Trophoblast cell (in vitro differentiated cells and primary cell): ENCODE measurements around the gene LRTM1.
A peak's percentile ranks its signal among the peaks of the same experiment; 100 is the strongest.

Experiments used
- DNase-seq, 2 donors: peaks; one replicate each; pipeline ENCODE4 v3.0.0-alpha.2; 2016
- H2AFZ ChIP-seq: 2 replicates; pipeline ENCODE4 v1.6.1; 2013; ENCODE audit warnings: low read length, moderate library complexity, mild to moderate bottlenecking; ENCODE audit not compliant: insufficient read depth, poor library complexity
- H2AK5ac ChIP-seq: 2 replicates; pipeline ENCODE4 v1.6.1; 2013; ENCODE audit warnings: mild to moderate bottlenecking, low read length
- H2BK120ac ChIP-seq: 2 replicates; pipeline ENCODE4 v1.6.1; 2013; ENCODE audit warnings: low read length, mild to moderate bottlenecking, moderate library complexity; ENCODE audit not compliant: insufficient read depth, poor library complexity
- H2BK12ac ChIP-seq: 2 replicates; pipeline ENCODE4 v1.6.1; 2013; ENCODE audit warnings: mild to moderate bottlenecking, low read length, moderate library complexity
- H2BK5ac ChIP-seq: 2 replicates; pipeline ENCODE4 v1.6.1; 2013; ENCODE audit warnings: low read length, low read depth, moderate library complexity, mild to moderate bottlenecking; ENCODE audit not compliant: poor library complexity
- H3K14ac ChIP-seq: 2 replicates; pipeline ENCODE4 v1.6.1; 2013; ENCODE audit warnings: mild to moderate bottlenecking, low read length
- H3K18ac ChIP-seq: 2 replicates; pipeline ENCODE4 v1.6.1; 2013; ENCODE audit warnings: mild to moderate bottlenecking, low read length
- H3K23ac ChIP-seq: 2 replicates; pipeline ENCODE4 v1.6.1; 2013; ENCODE audit warnings: low read length
- H3K27ac ChIP-seq: 2 replicates; pipeline ENCODE4 v1.5.1; 2013; ENCODE audit warnings: low read depth, mild to moderate bottlenecking, inconsistent platforms, low read length, moderate library complexity
- H3K27me3 ChIP-seq: 2 replicates; pipeline ENCODE4 v1.6.1; 2013; ENCODE audit warnings: inconsistent platforms, mild to moderate bottlenecking, low read length, moderate library complexity; ENCODE audit not compliant: insufficient read depth
- H3K36me3 ChIP-seq, 2 experiments: 1 replicate in 1 of 2; 2 replicates in 1 of 2; pipeline ENCODE4 v1.6.1; 2013; ENCODE audit warnings: low read length in 2 of 2, mild to moderate bottlenecking in 2 of 2, moderate library complexity in 1 of 2; ENCODE audit not compliant: insufficient read depth in 2 of 2, control insufficient read depth in 1 of 2
- H3K4ac ChIP-seq: 2 replicates; pipeline ENCODE4 v1.6.1; 2013; ENCODE audit warnings: low read depth, mild to moderate bottlenecking, low read length, moderate library complexity
- H3K4me1 ChIP-seq, 2 experiments: 1 replicate in 1 of 2; 2 replicates in 1 of 2; pipeline ENCODE4 v1.6.1; 2013; ENCODE audit warnings: low read length in 2 of 2, mild to moderate bottlenecking in 2 of 2, moderate library complexity in 1 of 2; ENCODE audit not compliant: insufficient read depth in 2 of 2, control insufficient read depth in 1 of 2
- H3K4me2 ChIP-seq: 2 replicates; pipeline ENCODE4 v1.6.1; 2013; ENCODE audit warnings: inconsistent platforms, mild to moderate bottlenecking, low read length, moderate library complexity
- H3K4me3 ChIP-seq: 2 replicates; pipeline ENCODE4 v1.5.1; 2013; ENCODE audit warnings: mild to moderate bottlenecking, low read depth, low read length, inconsistent platforms
- H3K79me1 ChIP-seq: one replicate; pipeline ENCODE4 v1.6.1; 2013; ENCODE audit warnings: low read length
- H3K79me2 ChIP-seq: 2 replicates; pipeline ENCODE4 v1.6.1; 2013; ENCODE audit warnings: low read length, mild to moderate bottlenecking; ENCODE audit not compliant: control insufficient read depth, insufficient read depth, poor library complexity
- H3K9ac ChIP-seq: 2 replicates; pipeline ENCODE4 v1.6.1; 2013; ENCODE audit warnings: mild to moderate bottlenecking, low read length
- H3K9me3 ChIP-seq: 2 replicates; pipeline ENCODE4 v1.6.1; 2013; ENCODE audit warnings: low read depth, mild to moderate bottlenecking, control low read depth, inconsistent platforms, low read length; ENCODE audit not compliant: insufficient read depth
- H4K12ac ChIP-seq: 2 replicates; pipeline ENCODE4 v1.6.1; 2013; ENCODE audit warnings: low read depth, mild to moderate bottlenecking, low read length, moderate library complexity
- H4K8ac ChIP-seq: 2 replicates; pipeline ENCODE4 v1.6.1; 2013; ENCODE audit warnings: low read depth, mild to moderate bottlenecking, low read length, moderate library complexity
- H4K91ac ChIP-seq: one replicate; pipeline ENCODE4 v1.6.1; 2013; ENCODE audit warnings: low read depth, mild to moderate bottlenecking, low read length, moderate library complexity
- WGBS: extraction: QIAGEN DNeasy Blood & Tissue Kit; methylation state at CpG from one replicate; pipeline ENCODE4 v1.1.7; 2013; ENCODE audit warnings: missing lambda C conversion rate; ENCODE audit not compliant: insufficient read length, insufficient coverage; ENCODE audit errors: extremely low coverage; 5-methylcytosine and 5-hydroxymethylcytosine counted together

LRTM1 gene

DNA sequence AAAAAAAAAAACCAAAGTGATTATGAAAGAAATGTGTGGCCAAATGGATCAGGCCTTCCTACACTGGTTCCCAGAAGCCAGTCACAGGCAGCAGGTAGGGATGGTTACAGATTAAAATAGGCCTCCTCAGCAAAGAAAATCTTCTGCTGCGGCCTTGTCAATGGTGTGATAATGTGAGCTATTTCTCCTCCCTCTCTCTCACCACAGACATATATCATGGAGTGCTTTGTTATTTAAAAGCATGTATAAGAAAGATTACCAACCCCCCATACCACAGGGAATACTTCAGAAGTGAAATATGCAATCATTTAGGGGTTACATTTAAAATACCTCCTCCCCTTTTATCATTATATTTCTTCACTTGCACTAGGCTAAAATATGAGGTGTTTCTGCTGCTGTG, 32.2 kb upstream of the LRTM1 start:
- peaks cover 11 to 13% of the 10 kb centered on the region in 2 experiments for H3K4me1 ChIP-seq
- no peak overlapping the region for H3K18ac ChIP-seq
- H3K23ac ChIP-seq: no peak overlapping the region
- H4K8ac ChIP-seq: no peak overlapping the region
- H3K4me2 ChIP-seq: no peak overlapping the region
- no peak overlapping the region for H2AFZ ChIP-seq
- H3K14ac ChIP-seq: no peak overlapping the region
- peaks cover 4% of the 10 kb centered on the region for H3K79me2 ChIP-seq
- H3K4me3 ChIP-seq: no peak overlapping the region
- H3K79me1 ChIP-seq: peaks cover 19% of the 10 kb centered on the region
- H3K4ac ChIP-seq: no peak overlapping the region
- no peak overlapping the region for H4K91ac ChIP-seq
- H3K9me3 ChIP-seq: no peaks in the 10 kb centered on the region
- H3K9ac ChIP-seq: no peak overlapping the region
- no peaks in the 10 kb centered on the region for H3K27me3 ChIP-seq
- no peak overlapping the region for H2BK12ac ChIP-seq
- no peaks in the 10 kb centered on the region for H3K36me3 ChIP-seq
- no peak overlapping the region for H2BK5ac ChIP-seq
- DNase-seq: no peak
- H4K12ac ChIP-seq: no peak overlapping the region
- H2BK120ac ChIP-seq: peak overlapping the region; percentile 37
- no CpG with 5 or more reads among the region's 1 CpG for WGBS
- H2AK5ac ChIP-seq: no peak overlapping the region
- no peak overlapping the region for H3K27ac ChIP-seq

DNA sequence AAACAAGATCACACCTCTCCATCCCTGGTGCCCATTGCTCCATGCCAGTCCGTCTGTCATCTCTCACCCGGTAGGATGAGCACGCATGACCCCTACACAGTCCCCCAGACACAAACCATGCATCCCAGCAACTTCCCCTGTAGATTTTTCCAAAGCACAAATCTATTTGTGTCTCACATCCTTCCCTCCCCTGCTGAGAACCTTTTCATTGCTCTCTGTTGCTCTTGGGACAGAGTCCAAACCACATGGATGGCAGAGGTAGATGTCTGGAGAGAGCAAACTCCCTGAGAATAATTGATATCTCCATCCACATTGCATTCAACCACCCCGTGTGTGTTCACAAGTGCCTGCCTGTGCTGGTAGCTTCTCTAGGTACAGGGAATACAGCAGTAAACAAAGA, 29.9 kb upstream of the LRTM1 start:
- no peak overlapping the region for H3K4me2 ChIP-seq
- no peak overlapping the region for H3K23ac ChIP-seq
- H4K8ac ChIP-seq: no peak overlapping the region
- no peak overlapping the region for H3K18ac ChIP-seq
- peak overlapping the region; percentile 48 for H2BK12ac ChIP-seq
- H2AK5ac ChIP-seq: peak overlapping the region; percentile 45
- no peaks in the 10 kb centered on the region for H3K27me3 ChIP-seq
- no CpG with 5 or more reads among the region's 4 CpGs for WGBS
- H2AFZ ChIP-seq: no peak overlapping the region
- peak overlapping the region; percentile 49 for H4K91ac ChIP-seq
- no peak overlapping the region for H3K4ac ChIP-seq
- peaks cover 11% of the 10 kb centered on the region for H3K79me2 ChIP-seq
- no peak overlapping the region for H3K9ac ChIP-seq
- H2BK5ac ChIP-seq: no peak overlapping the region
- H2BK120ac ChIP-seq: peak overlapping the region; percentile 8
- peaks cover 38% of the 10 kb centered on the region for H3K79me1 ChIP-seq
- H4K12ac ChIP-seq: no peak overlapping the region
- no peak overlapping the region for H3K4me3 ChIP-seq
- no peak for DNase-seq
- no peak overlapping the region for H3K27ac ChIP-seq
- peaks cover 26 to 32% of the 10 kb centered on the region in 2 experiments for H3K4me1 ChIP-seq
- H3K14ac ChIP-seq: peak overlapping the region; percentile 6
- no peaks in the 10 kb centered on the region for H3K9me3 ChIP-seq
- H3K36me3 ChIP-seq: no peaks in the 10 kb centered on the region

DNA sequence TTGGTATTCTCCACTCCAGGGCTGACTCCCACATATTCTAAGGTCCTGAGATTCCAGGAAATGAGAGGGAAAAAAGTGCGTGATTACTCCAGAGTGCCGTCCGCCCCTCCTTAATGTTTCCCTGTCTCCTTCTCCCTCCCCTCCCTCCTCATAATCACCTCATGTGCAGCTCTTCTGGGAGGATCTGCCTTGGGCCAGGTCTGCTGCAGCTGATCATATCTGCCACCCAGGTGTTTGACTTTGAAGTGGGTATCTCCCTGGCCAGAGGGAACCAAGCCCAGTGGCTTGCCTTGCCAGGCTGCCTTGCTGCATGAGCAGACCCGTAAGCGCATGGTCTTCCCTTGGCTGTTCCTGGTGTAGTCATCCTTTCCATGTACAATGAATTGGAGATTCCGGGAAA, 28.1 kb upstream of the LRTM1 start:
- no peak overlapping the region for H3K9ac ChIP-seq
- no peak overlapping the region for H4K12ac ChIP-seq
- H3K79me2 ChIP-seq: peaks cover 11% of the 10 kb centered on the region
- DNase-seq: peak in 1 of 2 donors; percentile 33
- peak overlapping the region; percentile 81 for H3K18ac ChIP-seq
- peak overlapping the region; percentile 62 for H4K8ac ChIP-seq
- peak overlapping the region; percentile 94 for H2BK12ac ChIP-seq
- H3K4me3 ChIP-seq: no peak overlapping the region
- peak overlapping the region; percentile 89 for H3K14ac ChIP-seq
- no CpG with 5 or more reads among the region's 6 CpGs for WGBS
- peak overlapping the region; percentile 32 for H2AFZ ChIP-seq
- H2BK120ac ChIP-seq: peak overlapping the region; percentile 94
- H3K79me1 ChIP-seq: peaks cover 52% of the 10 kb centered on the region
- no peaks in the 10 kb centered on the region for H3K27me3 ChIP-seq
- H4K91ac ChIP-seq: peak overlapping the region; percentile 98
- no peaks in the 10 kb centered on the region for H3K9me3 ChIP-seq
- H3K4me2 ChIP-seq: no peak overlapping the region
- peak overlapping the region; percentile 78 for H3K4ac ChIP-seq
- H3K36me3 ChIP-seq: no peaks in the 10 kb centered on the region
- H2BK5ac ChIP-seq: peak overlapping the region; percentile 88
- H3K23ac ChIP-seq: no peak overlapping the region
- H3K27ac ChIP-seq: peak overlapping the region; percentile 100
- peaks cover 40 to 43% of the 10 kb centered on the region in 2 experiments for H3K4me1 ChIP-seq
- peak overlapping the region; percentile 43 for H2AK5ac ChIP-seq

DNA sequence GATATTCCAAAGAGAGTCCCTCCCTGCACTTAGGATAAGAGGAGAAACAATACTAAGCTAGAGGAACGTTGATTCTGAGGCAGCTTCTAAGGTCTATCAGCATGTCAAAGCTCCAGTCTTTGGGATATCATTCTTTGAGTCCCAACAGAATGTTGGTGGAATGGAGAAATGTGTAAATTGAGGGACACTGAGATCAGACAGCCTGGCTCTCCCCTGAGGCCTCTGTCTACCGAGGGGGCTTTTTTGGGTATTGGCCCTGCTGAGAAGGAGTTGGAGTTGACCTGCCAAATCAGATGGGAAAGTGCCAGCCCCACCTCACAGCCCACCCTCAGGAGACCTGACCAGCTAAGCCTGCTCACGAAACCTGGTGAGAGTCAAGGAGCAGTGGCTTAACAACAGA, 27.6 kb upstream of the LRTM1 start:
- WGBS: no CpG with 5 or more reads among the region's 3 CpGs
- Histone ChIP-seq H4K91ac (peak overlapping the region; percentile 98), H3K27me3 (no peaks in the 10 kb centered on the region), H3K23ac (no peak overlapping the region), H3K79me2 (peaks cover 11% of the 10 kb centered on the region), H3K27ac (peak overlapping the region; percentile 100), H2AFZ (peak overlapping the region; percentile 32), H3K36me3 (no peaks in the 10 kb centered on the region), H4K12ac (peak overlapping the region; percentile 13), H2BK120ac (peak overlapping the region; percentile 94), H3K9ac (no peak overlapping the region), H2AK5ac (peak overlapping the region; percentile 43), H3K9me3 (no peaks in the 10 kb centered on the region), H3K4me1 (peaks cover 43% of the 10 kb centered on the region in 2 experiments), H3K14ac (peak overlapping the region; percentile 89), H2BK5ac (peak overlapping the region; percentile 88), H3K4me3 (no peak overlapping the region), H3K79me1 (peaks cover 55% of the 10 kb centered on the region), H3K4ac (peak overlapping the region; percentile 78), H4K8ac (peak overlapping the region; percentile 62), H2BK12ac (peak overlapping the region; percentile 94), H3K18ac (peak overlapping the region; percentile 81), H3K4me2 (no peak overlapping the region)
- DNase-seq: no peak
